Activated T-cell treated with anti-CD3 and anti-CD28 coated beads, Interleukin-2, amount 50 U/mL, for 24 hours (primary cell): ENCODE data around the gene SLC39A10.

Experiments used
- DNase-seq: peaks from one replicate; pipeline ENCODE4 v3.0.0-alpha.2; 2020
- H3K27ac Mint-ChIP-seq: 2 replicates; pipeline ENCODE4 v1.8.0; 2020; ENCODE audit warnings: mild to moderate bottlenecking, mixed read lengths
- H3K27me3 Mint-ChIP-seq: 2 replicates; pipeline ENCODE4 v1.8.0; 2020; ENCODE audit warnings: mixed read lengths
- H3K36me3 Mint-ChIP-seq: 2 replicates; pipeline ENCODE4 v1.8.0; 2020; ENCODE audit warnings: low read depth, mixed read lengths
- H3K4me1 Mint-ChIP-seq: 2 replicates; pipeline ENCODE4 v1.8.0; 2020; ENCODE audit warnings: low read depth, mixed read lengths
- H3K4me3 Mint-ChIP-seq: 2 replicates; pipeline ENCODE4 v1.8.0; 2020; ENCODE audit warnings: mild to moderate bottlenecking, moderate library complexity, mixed read lengths
- H3K9me3 Mint-ChIP-seq: 2 replicates; pipeline ENCODE4 v1.8.0; 2020; ENCODE audit warnings: mixed read lengths

The SLC39A10 gene

DNA sequence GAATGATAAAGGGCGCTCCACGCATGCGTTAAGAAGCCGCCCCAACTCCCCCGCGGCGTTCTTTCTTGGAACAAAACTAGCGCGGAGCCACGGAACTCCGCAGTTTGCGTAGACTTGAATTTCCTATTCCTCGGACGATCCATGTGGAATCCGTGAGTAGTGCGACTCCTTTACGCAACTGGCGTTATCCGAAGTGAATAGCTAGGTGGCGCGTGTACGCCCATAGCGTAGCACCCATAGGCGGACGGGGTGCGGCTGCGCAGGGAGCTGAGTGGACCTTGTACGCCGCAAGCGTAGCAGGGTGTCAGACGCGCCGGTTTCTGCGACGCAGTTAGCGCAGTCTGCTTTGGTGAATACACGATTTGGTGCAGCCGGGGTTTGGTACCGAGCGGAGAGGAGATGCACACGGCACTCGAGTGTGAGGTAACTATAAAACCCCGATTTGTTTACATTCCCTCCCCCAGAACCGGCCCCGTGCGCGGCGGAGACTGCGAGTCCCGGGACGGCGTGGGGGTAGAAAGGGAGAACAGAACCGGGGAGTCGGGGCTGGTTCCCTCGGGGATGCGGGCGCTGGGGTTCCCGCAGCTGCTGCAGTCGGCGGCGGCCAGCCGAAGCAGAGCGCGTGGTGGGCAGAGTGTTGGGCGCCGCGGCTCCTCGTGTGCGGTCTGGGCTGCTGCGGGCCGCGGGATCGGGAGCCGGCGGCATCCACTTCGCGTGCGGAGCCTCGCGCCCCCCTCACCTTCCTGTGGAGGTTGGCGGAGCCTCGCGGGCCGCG is at the start of gene SLC39A10:
TSS of gene SLC39A10 (plus strand) at position 368 of the 775 bp plus-strand sequence. CDS start 22,817 bp downstream, outside the sequence.
- Mint-ChIP-seq H3K36me3 (peaks cover 38% of the 10 kb centered on the region), H3K27ac (peak within 1 kb of the TSS; percentile 99), H3K4me1 (peaks cover 42% of the 10 kb centered on the region)

DNA sequence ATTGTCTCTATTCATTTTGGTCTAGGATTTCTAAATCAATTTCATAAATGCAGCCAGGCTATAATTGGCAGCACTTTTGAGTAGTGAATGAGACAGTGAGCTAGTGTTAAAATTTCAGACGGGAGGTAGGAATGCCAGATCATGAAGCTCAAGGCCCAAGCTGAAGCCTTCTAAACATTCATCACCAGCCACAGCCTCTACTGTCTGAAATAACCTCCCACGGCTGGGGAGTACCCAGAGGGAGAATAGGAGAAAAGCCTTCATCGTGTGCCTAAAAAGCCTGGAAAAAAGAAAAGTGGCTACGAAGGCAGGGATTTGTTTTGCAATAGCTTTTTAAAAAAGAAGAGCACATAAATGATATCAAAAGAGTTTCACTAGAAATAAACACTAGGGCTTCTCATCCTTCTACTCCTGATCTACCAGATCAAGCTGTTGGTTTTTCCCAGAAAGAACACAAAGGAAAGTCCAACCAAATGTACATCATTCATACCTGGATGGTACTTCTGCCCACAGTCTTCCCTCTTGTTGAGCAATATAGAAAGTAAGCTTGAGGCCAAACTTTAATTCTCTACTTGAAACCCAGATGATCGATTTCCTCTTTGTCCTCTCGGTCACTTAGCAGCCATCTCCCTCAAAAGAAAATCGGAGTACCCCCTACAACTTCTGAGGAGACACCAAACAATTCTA is 48.1 kb upstream of the SLC39A10 start:
- H3K4me1 Mint-ChIP-seq: peaks cover 29% of the 10 kb centered on the region
- H3K36me3 Mint-ChIP-seq: no peaks in the 10 kb centered on the region
- H3K9me3 Mint-ChIP-seq: no peaks in the 10 kb centered on the region
- no peaks in the 10 kb centered on the region for H3K27me3 Mint-ChIP-seq
- no peak for DNase-seq
- no peak overlapping the region for H3K4me3 Mint-ChIP-seq
- H3K27ac Mint-ChIP-seq: no peak overlapping the region

More for the DNA sequence above, at the start of gene SLC39A10:
- Mint-ChIP-seq H3K27me3 (no peaks in the 10 kb centered on the region), H3K4me3 (peak within 1 kb of the TSS; percentile 97), H3K9me3 (no peaks in the 10 kb centered on the region)
- peak; percentile 100 for DNase-seq

DNA sequence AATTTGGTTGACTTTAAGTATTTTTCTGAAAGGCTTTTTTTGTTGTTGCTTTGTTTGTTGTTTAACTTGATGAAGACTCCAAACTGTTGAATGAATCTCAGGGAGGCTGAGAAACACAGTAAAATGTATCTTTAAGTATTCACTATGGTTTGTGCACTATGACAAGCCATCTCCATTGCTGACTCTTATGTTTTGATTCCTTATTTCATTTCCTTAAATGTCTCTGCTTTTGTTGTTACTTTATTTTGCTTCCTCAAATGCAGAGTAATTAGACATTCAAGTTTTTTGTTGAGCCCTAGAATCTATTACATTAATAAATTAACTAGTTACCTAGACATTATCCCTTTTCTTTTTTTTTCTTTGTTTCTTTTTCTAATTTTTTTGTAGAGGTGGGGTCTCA is 46.3 kb upstream of the SLC39A10 start:
- no peaks in the 10 kb centered on the region for H3K27me3 Mint-ChIP-seq
- H3K4me1 Mint-ChIP-seq: peaks cover 24% of the 10 kb centered on the region
- H3K27ac Mint-ChIP-seq: no peak overlapping the region
- no peaks in the 10 kb centered on the region for H3K36me3 Mint-ChIP-seq
- H3K4me3 Mint-ChIP-seq: no peak overlapping the region
- no peaks in the 10 kb centered on the region for H3K9me3 Mint-ChIP-seq
- DNase-seq: no peak

DNA sequence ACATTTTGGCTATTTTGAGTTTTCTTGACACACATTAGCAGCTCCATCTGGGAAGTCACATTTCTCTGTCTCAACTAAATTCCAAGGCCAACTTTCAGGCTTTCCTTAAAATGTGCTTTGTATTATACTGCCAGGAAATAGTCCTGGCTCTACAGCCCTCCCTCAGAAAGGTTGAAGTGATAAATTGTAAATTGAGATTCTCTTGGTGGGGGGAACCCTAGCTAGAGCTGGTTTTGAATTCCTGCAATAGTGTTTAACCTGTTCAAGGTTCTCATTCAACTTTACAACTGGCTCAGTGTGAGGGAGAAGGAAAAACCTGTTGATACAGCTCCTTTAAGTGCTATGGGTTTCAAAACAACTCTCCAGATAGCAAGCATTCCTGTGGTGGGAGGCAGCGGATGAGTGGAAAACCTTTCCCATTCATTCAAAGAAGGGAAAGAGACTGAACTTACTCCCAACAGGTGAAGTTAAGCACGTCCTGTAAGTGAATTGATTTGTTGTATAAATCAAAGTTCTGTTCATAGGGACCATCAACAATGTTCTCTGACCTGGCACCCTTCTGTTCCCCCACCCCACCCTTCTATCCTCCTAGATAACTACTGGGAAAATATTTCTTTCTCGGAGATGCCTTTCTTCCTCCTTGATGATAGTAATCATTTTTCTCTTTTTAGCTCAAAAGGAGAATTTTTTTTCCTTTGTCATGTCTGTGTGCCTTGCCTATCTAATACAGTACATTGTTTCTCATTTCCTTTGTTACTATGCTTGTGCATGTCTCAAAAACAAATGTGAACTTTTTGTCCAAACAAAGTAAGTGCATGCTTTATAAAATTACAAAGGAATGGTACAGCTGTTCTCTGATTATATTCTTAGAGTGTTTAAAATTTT is 44.2 kb upstream of the SLC39A10 start:
- no peak for DNase-seq
- Mint-ChIP-seq H3K36me3 (no peaks in the 10 kb centered on the region), H3K27me3 (no peaks in the 10 kb centered on the region), H3K27ac (no peak overlapping the region), H3K4me3 (no peak overlapping the region), H3K4me1 (peaks cover 24% of the 10 kb centered on the region), H3K9me3 (no peaks in the 10 kb centered on the region)

DNA sequence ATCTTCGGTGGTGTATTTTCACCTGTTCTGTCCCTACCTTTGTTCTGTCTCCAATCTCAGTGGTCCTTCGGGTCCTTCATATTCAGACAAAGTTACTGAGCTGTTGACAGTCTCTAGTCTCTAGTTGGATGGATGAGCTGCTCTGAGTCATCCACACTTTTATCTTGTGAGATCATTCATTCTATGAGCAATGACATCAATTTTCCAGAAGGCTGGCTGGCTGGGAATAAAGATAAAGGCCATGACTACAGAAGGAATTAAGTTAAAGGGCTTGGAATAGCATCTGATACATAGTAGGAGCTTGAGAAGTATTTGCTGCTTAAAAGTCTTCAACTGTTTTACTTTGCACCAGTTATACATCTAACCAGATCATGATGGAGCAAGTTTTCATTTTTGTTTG is 43.1 kb upstream of the SLC39A10 start:
- Mint-ChIP-seq H3K27ac (no peak overlapping the region), H3K36me3 (no peaks in the 10 kb centered on the region), H3K27me3 (no peaks in the 10 kb centered on the region), H3K4me1 (peaks cover 18% of the 10 kb centered on the region), H3K4me3 (no peak overlapping the region), H3K9me3 (no peaks in the 10 kb centered on the region)
- DNase-seq: no peak

DNA sequence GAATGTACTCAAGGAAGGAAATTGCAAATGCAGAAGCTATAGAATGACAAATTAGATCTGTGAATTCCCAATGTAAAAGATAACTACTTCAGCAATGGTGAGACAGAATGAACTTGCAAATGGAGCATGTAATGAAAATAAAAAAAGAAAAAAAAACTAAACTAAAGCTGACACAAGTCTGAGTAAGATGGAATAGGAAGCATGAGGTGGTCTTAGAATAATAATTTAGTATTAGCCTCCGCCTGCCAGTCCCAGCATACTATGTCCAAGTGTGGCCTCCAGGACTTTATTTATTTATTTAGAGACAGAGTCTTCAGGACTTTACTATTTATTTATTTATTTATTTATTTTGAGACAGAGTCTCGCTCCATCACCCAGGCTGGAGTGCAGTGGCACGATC is 37.4 kb upstream of the SLC39A10 start:
- Mint-ChIP-seq H3K27ac (no peak overlapping the region), H3K4me3 (no peak overlapping the region)
- no peak for DNase-seq

GRCh38 chr2:195620501-195620900 is 36.5 kb upstream of the SLC39A10 start:
- Mint-ChIP-seq H3K4me1 (peaks cover 6% of the 10 kb centered on the region), H3K9me3 (no peaks in the 10 kb centered on the region), H3K4me3 (no peak overlapping the region), H3K27ac (no peak overlapping the region), H3K27me3 (no peaks in the 10 kb centered on the region), H3K36me3 (no peaks in the 10 kb centered on the region)
- no peak for DNase-seq

More for the DNA sequence above, 37.4 kb upstream of the SLC39A10 start:
- H3K4me1 Mint-ChIP-seq: peaks cover 6% of the 10 kb centered on the region
- H3K9me3 Mint-ChIP-seq: no peaks in the 10 kb centered on the region
- no peaks in the 10 kb centered on the region for H3K27me3 Mint-ChIP-seq
- no peaks in the 10 kb centered on the region for H3K36me3 Mint-ChIP-seq

- Mint-ChIP-seq H3K4me3 (no peak overlapping the region), H3K27ac (no peak overlapping the region), H3K36me3 (no peaks in the 10 kb centered on the region), H3K27me3 (no peaks in the 10 kb centered on the region), H3K9me3 (no peaks in the 10 kb centered on the region), H3K4me1 (peaks cover 11% of the 10 kb centered on the region)
- no peak for DNase-seq
Observed at GRCh38 chr2:195622966-195623365, 34.1 kb upstream of the SLC39A10 start.

- Mint-ChIP-seq H3K27me3 (no peaks in the 10 kb centered on the region), H3K4me3 (no peak overlapping the region), H3K4me1 (peaks cover 6% of the 10 kb centered on the region), H3K36me3 (no peaks in the 10 kb centered on the region), H3K27ac (peak overlapping the region; percentile 47), H3K9me3 (no peaks in the 10 kb centered on the region)
- DNase-seq: no peak
Observed at GRCh38 chr2:195626507-195626906, 30.5 kb upstream of the SLC39A10 start.

DNA sequence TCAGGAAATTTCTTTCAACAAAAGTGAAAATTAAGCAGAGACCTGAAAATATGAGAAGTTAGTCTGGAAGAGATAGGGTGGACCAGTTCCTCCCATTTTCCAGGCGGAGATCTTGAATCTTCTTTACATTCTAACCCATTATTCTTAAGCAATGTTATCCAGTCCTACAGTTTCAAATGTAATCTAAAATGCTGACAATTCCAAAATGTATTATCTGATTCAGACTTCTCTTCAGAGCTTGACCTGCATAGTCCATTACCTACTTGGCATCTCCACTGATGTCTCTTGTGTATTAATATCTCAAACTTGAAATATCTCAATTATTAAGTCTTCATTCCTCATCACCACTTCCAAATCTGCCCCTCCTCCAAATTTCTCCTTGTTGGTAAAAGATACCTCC is 28.4 kb upstream of the SLC39A10 start:
- no peaks in the 10 kb centered on the region for H3K9me3 Mint-ChIP-seq
- no peaks in the 10 kb centered on the region for H3K27me3 Mint-ChIP-seq
- peaks cover 15% of the 10 kb centered on the region for H3K4me1 Mint-ChIP-seq
- H3K4me3 Mint-ChIP-seq: no peak overlapping the region
- no peak overlapping the region for H3K27ac Mint-ChIP-seq
- DNase-seq: no peak
- H3K36me3 Mint-ChIP-seq: no peaks in the 10 kb centered on the region

GRCh38 chr2:195632856-195633572 is 24.0 kb upstream of the SLC39A10 start:
- Mint-ChIP-seq H3K36me3 (no peaks in the 10 kb centered on the region), H3K9me3 (no peaks in the 10 kb centered on the region), H3K4me3 (no peak overlapping the region), H3K27me3 (no peaks in the 10 kb centered on the region), H3K4me1 (peaks cover 18% of the 10 kb centered on the region), H3K27ac (no peak overlapping the region)
- DNase-seq: no peak

DNA sequence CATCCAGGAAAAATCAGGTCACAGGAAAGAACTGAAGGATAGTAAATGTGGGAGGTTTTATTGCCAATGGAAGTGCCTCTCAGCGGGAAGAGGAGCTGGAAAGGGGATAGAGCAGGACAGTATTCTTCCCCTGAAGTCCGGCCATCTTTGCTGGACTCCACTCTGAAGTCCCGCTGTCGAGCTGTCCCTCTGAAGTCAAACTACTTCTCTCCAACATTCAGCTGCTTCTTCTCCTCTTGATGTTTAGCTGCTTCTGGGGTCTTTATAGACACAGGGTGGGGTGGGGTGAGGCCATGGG is 23.5 kb upstream of the SLC39A10 start:
- Mint-ChIP-seq H3K9me3 (no peaks in the 10 kb centered on the region), H3K27ac (no peak overlapping the region), H3K4me1 (peaks cover 18% of the 10 kb centered on the region), H3K36me3 (no peaks in the 10 kb centered on the region), H3K4me3 (no peak overlapping the region), H3K27me3 (no peaks in the 10 kb centered on the region)
- no peak for DNase-seq

DNA sequence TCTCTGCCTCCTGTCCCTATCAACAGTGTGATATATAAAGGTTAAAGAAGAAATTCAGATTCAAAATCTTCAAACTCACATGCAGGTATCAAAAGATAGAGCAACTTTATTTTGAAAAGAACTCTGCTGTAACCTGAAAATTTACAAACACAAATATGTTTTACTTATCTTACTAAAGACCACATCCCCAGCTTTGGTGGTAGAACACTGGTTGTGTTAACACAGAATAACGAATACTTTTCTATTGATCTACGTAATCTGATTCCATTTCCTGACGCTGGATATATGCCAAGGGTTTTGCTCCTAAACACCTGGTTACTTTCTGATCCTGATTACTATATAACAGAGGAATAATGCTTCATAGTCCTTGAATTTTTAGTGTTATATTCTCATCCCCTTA is 23.1 kb upstream of the SLC39A10 start:
- no peak overlapping the region for H3K27ac Mint-ChIP-seq
- no peaks in the 10 kb centered on the region for H3K36me3 Mint-ChIP-seq
- DNase-seq: no peak
- H3K27me3 Mint-ChIP-seq: no peaks in the 10 kb centered on the region
- no peak overlapping the region for H3K4me3 Mint-ChIP-seq
- no peaks in the 10 kb centered on the region for H3K9me3 Mint-ChIP-seq
- H3K4me1 Mint-ChIP-seq: peaks cover 18% of the 10 kb centered on the region

- Mint-ChIP-seq H3K27ac (no peak overlapping the region), H3K36me3 (no peaks in the 10 kb centered on the region), H3K9me3 (no peaks in the 10 kb centered on the region), H3K4me1 (peaks cover 18% of the 10 kb centered on the region), H3K27me3 (no peaks in the 10 kb centered on the region), H3K4me3 (no peak overlapping the region)
- DNase-seq: no peak
Observed at GRCh38 chr2:195636890-195637289, 20.1 kb upstream of the SLC39A10 start.
